RPMI8226 (cell line): ENCODE measurements around the gene TPD52L3.
A peak's percentile ranks its signal among the peaks of the same experiment; 100 is the strongest.

ENCODE experiments used
- DNase-seq: peaks from one replicate; pipeline ENCODE4 v3.0.0-alpha.2; 2015

Gene TPD52L3

GRCh38 chr9:6328103-6328502, at the start of gene TPD52L3:
TSS of gene TPD52L3 (plus strand) at chr9:6328375. CDS start at chr9:6328596, 221 bp downstream.
- no peak for DNase-seq

- DNase-seq: no peak
Measured at GRCh38 chr9:6301858-6302257, 26.3 kb upstream of the TPD52L3 start.

GRCh38 chr9:6302417-6302816, 25.8 kb upstream of the TPD52L3 start:
- DNase-seq: no peak

GRCh38 chr9:6304232-6304631, 23.9 kb upstream of the TPD52L3 start:
- DNase-seq: no peak

DNA sequence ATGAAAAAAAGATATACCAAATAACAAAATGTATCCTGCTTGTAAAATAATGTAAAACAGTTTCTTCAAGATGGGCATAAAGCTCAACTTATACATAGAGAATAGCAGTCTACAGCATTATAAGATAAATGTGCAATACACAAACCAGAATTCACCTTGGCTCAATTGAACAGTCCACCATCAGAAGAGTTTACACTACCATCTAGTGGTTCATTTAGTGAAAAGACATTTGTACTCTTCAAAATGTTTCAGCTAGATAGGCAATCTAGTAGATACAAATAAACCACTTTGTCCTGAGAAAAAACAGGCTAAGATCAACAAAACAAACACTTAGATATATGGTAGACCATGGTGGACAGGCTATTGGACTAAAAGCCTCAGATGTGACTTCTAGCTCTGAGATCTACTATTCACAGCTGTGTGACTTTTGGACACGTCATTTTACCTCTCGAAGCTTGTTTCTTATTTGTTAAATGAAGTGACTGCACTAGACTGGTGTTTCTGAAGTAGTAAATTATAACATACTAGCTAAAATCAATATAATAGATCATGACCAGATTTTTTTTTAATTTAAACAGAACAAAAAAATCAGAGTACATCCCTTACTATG, 22.1 kb upstream of the TPD52L3 start:
- peak; percentile 32 for DNase-seq

- no peak for DNase-seq
Measured at GRCh38 chr9:6307551-6308096, 20.6 kb upstream of the TPD52L3 start.

GRCh38 chr9:6330958-6331634, 2.9 kb downstream of the TPD52L3 start:
- no peak for DNase-seq

DNA sequence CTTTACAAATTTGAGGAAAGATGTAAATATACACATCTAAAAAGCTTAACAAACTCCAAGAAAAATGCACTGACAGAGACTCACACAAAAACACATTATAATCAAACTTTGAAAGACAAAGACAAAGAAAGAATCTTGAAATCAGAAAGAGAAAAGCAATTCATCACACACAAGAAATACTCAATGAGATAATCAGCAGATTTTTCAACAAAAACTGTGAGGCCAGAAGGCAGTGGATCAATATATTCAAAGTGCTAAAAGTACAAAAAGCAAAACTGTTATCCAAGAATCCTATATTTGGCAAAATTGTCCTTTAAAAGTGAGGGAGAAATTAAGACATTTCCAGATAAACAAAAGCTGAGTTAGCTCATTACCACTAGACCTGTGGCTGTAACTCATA, 6.1 kb downstream of the TPD52L3 start:
- no peak for DNase-seq

- no peak for DNase-seq
Measured at GRCh38 chr9:6348766-6349165, 20.6 kb downstream of the TPD52L3 start.

- DNase-seq: no peak
Measured at GRCh38 chr9:6351737-6352136, 23.6 kb downstream of the TPD52L3 start.

DNA sequence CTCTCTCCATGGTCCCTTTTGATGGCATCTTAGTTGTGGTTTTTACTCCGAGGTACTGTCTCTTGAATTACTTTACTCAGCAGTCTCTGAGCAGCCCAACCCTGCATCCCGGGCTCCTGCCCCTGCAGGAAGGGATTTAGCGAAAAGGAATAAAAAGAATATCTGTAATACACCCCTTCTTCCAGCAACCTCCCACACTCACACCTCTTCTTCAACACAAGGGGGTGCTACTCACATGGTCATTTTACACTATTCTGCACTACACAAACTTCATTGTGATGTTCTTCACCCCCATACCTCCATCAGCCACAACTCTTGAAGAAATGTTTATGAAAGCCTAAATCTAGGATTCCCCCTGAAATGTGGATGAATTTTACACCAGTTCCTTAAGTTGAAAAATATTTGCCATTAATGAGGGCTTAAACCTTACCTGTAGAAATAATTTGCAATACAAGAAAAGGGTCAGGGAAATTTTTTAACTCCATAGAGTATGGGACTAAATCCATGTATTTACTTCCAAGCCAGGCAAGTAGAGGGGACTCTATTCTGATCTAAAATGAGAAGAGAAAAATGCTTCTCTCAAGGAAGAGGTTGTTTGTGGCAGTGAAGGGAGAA, 26.0 kb downstream of the TPD52L3 start:
- DNase-seq: peak; percentile 53

- DNase-seq: no peak
Measured at GRCh38 chr9:6355728-6356127, 27.6 kb downstream of the TPD52L3 start.

DNA sequence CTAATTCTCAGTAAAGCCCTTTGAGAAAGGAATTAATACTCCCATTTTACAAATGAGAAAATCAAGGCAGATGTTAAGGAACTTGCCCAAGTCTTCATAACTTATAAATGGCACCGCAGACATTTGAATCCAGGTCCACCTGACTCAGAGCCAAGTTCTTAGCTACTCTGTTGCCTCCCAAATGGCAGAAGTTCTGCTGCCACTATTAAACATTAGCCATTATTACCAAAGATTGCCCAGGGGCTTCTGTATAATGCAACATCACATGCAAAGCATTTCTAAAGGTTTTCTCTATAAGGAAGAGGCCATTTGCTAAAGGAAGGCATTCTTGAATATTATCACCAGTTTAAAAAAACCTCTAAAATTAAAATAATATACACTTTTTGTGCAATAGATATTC, 28.3 kb downstream of the TPD52L3 start:
- DNase-seq: no peak

DNA sequence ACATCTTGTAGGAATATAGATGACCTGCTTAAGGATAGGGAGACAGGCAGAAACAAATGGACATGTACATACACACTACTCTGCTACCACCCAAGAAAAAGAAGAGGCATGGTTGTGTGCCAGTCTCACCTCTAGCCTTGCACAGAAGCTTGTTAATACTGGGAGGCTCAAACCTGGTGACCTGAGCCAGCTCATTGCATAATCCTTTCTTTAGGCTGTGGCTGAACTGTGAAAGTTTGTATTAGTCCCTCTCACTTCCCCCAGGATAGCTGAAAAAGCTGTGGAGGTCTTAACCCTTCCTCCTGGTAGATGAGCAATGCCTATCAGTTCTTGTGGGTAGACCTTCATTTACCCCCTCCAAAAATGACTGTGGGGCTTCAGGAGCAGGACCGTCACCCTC, 28.7 kb downstream of the TPD52L3 start:
- no peak for DNase-seq

GRCh38 chr9:6367128-6367890, 39.1 kb downstream of the TPD52L3 start:
- DNase-seq: no peak

GRCh38 chr9:6368831-6369230, 40.7 kb downstream of the TPD52L3 start:
- no peak for DNase-seq
